Activated CD8-positive, alpha-beta memory T cell treated with anti-CD3 and anti-CD28 coated beads, Interleukin-2, amount 10 ng/mL, durations not matched to agents 7 days and 5 days (primary cell): ENCODE measurements around the gene GPR150. TPM values are rescaled to one million over a fixed set of nuclear protein-coding genes. Genes with fewer than 3 reads are reported as not detected.
A peak's percentile ranks its signal among the peaks of the same experiment; 100 is the strongest.

Source experiments
- ATAC-seq: fragments of 150-1000 bp; cut with Tn5 transposase; one replicate; pipeline ENCODE4 v1.10.0; 2021; ENCODE audit warnings: moderate library complexity
- CTCF ChIA-PET: fragments of 350-600 bp; sonication (Branson Sonifier 250); formaldehyde crosslinking; loops from one replicate; lab custom pipeline; 2021; ENCODE audit warnings: antibody characterized with exemption; lab: Charles Lee
- DNase-seq: peaks from one replicate; pipeline ENCODE4 v3.0.0-alpha.2; 2020
- H3K27ac Mint-ChIP-seq: one replicate; pipeline ENCODE4 v1.8.0; 2021; ENCODE audit warnings: mild to moderate bottlenecking, mixed read lengths
- H3K27me3 Mint-ChIP-seq: one replicate; pipeline ENCODE4 v1.8.0; 2021; ENCODE audit warnings: mixed read lengths
- H3K36me3 Mint-ChIP-seq: one replicate; pipeline ENCODE4 v1.8.0; 2021; ENCODE audit warnings: mild to moderate bottlenecking, mixed read lengths
- H3K4me1 Mint-ChIP-seq: one replicate; pipeline ENCODE4 v1.8.0; 2021; ENCODE audit warnings: mixed read lengths
- H3K4me3 Mint-ChIP-seq: one replicate; pipeline ENCODE4 v1.8.0; 2021; ENCODE audit warnings: mild to moderate bottlenecking, moderate library complexity, mixed read lengths
- H3K9me3 Mint-ChIP-seq: one replicate; pipeline ENCODE4 v1.8.0; 2022; ENCODE audit warnings: low read depth, mixed read lengths
- total RNA-seq, 2 experiments: library from RNA; stranded (reverse); gene quantifications; one replicate each; pipeline ENCODE4 v1.2.3, GENCODE V29; 2021

The GPR150 gene
- total RNA-seq, 2 experiments from 2014 or later: 0.28 to 0.58 TPM

DNA sequence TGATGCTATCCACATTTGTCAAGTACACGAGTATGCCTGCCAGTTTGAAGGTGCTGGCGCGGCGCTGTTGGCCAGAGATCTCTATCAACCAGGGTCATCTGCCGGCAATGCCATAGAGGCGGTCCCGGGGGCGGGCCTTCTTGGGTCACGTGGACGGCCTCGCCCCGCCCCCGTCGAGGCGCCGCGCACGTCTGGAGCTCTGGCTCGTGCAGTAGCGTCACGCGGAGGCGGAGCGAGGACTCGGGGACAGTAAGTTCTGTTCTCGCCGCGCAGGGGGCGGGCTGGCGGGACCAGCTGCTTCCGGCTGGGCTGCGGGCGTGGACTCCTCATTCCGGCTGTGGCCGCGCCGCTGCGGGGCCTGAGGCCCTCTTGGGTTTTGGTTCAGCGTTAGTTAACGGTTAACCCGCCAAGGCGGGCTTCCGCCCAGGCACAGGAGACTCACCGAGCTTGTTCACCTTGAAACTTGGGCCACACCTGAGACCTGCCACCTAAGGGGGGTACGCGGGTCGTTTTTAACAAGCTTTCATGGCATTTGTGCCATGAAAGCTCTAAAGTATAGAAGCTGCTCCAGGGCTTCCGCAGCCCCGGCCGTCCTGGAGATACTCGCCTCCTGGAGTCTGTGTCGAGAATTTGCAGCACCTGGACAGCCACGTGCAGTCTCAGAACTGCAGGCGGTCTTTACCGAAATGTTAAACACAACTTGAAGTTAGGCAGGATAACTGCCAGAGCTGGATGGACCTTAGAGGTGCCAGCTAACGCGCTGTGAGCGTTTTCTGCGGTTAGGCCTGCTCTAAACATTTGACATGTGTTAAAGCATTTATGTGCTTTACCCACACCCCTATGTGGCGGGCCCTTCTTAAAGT is 26.9 kb downstream of the GPR150 start, which contains the start of gene RFESD:
Gene RFESD (plus strand): TSS at position 209 of the 863 bp plus-strand sequence. CDS start 5,495 bp downstream, outside the sequence.
- Mint-ChIP-seq H3K36me3 (peaks cover 4% of the 10 kb centered on the region), H3K27ac (peak within 1 kb of the TSS; percentile 88), H3K4me3 (peak within 1 kb of the TSS; percentile 75), H3K27me3 (no peaks in the 10 kb centered on the region), H3K4me1 (peaks cover 42% of the 10 kb centered on the region), H3K9me3 (no peaks in the 10 kb centered on the region)
- ATAC-seq: peak; percentile 97
- CTCF ChIA-PET: interaction anchor here (0.8 to 5.2 kb wide), 19 partner anchors 9 to 220 kb away, joined by 3 to 46 read pairs (median 4); partner anchors contain the start of genes ARSK and SKIC3
- peak; percentile 98 for DNase-seq

GRCh38 chr5:95647886-95648860 is 28.3 kb downstream of the GPR150 start:
- ATAC-seq (no peak), DNase-seq (no peak)
- Mint-ChIP-seq H3K9me3 (no peaks in the 10 kb centered on the region), H3K4me3 (peak overlapping the region; percentile 10), H3K27me3 (no peaks in the 10 kb centered on the region), H3K36me3 (peaks cover 4% of the 10 kb centered on the region), H3K4me1 (peaks cover 42% of the 10 kb centered on the region), H3K27ac (peak overlapping the region; percentile 32)
- CTCF ChIA-PET: interaction anchor here (0.6 to 1.9 kb wide), 9 partner anchors 17 to 201 kb away, joined by 3 to 12 read pairs (median 5); no protein-coding TSS in a partner anchor

- no peak overlapping the region for H3K27ac Mint-ChIP-seq
- CTCF ChIA-PET: interaction anchor here (0.6 kb wide), 1 partner anchor 106 kb away, joined by 3 read pairs; no protein-coding TSS in a partner anchor
- peaks cover 4% of the 10 kb centered on the region for H3K36me3 Mint-ChIP-seq
- H3K9me3 Mint-ChIP-seq: no peaks in the 10 kb centered on the region
- H3K27me3 Mint-ChIP-seq: no peaks in the 10 kb centered on the region
- H3K4me3 Mint-ChIP-seq: no peak overlapping the region
- no peak for ATAC-seq
- H3K4me1 Mint-ChIP-seq: peaks cover 37% of the 10 kb centered on the region
- DNase-seq: no peak
Observed at GRCh38 chr5:95649274-95649673, 29.4 kb downstream of the GPR150 start.

DNA sequence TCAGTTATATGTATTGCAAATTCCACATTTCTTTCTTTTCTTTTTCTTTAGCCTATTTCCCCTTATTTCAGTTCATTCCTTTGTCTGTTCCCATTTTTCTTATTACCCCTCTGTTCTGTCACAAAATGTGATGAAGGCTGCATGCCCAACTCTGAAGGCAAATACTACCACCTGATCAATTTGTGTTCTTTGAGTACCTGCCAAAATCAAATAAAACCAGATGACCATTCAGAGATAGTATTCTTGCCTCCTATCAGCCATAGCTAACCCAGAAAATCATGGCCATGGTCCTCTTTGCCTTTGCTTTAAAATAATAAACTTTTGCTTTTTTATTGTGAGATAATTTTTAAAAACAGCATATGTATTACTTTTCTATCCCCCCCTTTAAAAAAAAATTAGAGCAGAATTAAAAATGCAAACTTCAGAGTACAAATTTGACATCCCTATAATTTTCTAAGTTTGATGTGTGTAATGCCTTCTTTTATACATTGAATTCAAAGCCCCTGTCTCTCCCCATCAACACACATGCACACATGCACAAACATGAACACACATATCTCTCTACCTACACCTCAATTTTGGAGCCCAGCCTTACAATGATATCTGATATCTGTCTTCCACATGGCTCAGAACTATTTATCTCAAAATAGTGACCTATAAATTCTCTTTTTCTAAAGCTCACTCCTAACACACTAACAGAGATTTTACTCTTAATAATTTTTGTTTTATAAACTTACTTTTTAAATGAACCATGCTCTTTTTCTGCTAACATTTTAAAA is 30.1 kb downstream of the GPR150 start:
- CTCF ChIA-PET: interaction anchor here (0.6 to 0.8 kb wide), 2 partner anchors 9 to 680 kb away, joined by 3 read pairs; no protein-coding TSS in a partner anchor
- H3K9me3 Mint-ChIP-seq: no peaks in the 10 kb centered on the region
- no peak overlapping the region for H3K4me3 Mint-ChIP-seq
- DNase-seq (no peak), ATAC-seq (no peak)
- H3K27ac Mint-ChIP-seq: no peak overlapping the region
- peaks cover 30% of the 10 kb centered on the region for H3K4me1 Mint-ChIP-seq
- H3K27me3 Mint-ChIP-seq: no peaks in the 10 kb centered on the region
- peaks cover 4% of the 10 kb centered on the region for H3K36me3 Mint-ChIP-seq

DNA sequence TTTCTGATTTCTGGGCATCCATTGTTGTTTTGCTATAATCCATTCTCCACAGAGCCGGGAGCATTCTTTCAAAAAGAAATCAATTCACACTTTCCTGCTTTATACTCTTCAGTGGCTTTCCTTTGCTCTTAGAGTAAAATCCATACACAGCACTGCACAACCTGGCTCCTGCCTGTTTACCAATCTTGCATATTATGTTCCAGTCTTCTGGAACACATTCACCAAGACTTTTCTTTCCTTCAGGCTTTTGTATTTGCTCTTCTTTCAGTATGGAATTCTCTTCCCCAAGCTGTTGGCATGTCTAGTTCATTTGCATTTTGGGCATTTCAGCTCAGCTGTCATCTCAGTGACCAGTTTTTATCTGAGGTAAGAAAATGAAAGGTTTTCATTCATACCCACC is 33.0 kb downstream of the GPR150 start:
- H3K36me3 Mint-ChIP-seq: peaks cover 4% of the 10 kb centered on the region
- no peaks in the 10 kb centered on the region for H3K27me3 Mint-ChIP-seq
- no peak overlapping the region for H3K27ac Mint-ChIP-seq
- no peaks in the 10 kb centered on the region for H3K9me3 Mint-ChIP-seq
- DNase-seq (no peak), ATAC-seq (no peak)
- CTCF ChIA-PET: interaction anchor here (0.9 to 1.4 kb wide), 2 partner anchors 12 to 194 kb away, joined by 4 read pairs; no protein-coding TSS in a partner anchor
- H3K4me1 Mint-ChIP-seq: peaks cover 12% of the 10 kb centered on the region
- H3K4me3 Mint-ChIP-seq: no peak overlapping the region

DNA sequence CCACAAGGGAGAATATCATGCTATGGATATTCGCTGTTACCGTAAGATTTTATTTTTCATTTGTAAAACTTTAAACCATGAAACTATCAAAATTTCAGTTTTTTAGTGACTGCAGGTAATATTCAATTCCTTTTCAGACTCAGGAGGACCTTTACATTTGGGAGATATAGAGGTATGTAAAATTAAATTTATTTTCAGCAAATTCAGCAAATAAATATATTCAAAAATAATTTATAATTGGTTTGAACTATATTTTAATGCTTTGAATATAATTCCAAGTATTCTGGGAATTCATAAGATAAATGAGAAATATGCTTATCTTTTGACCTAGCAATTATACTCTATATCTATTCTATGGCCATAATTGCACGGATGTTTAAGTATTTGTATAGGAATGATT is 34.3 kb downstream of the GPR150 start:
- peaks cover 4% of the 10 kb centered on the region for H3K36me3 Mint-ChIP-seq
- ATAC-seq: no peak
- H3K27ac Mint-ChIP-seq: no peak overlapping the region
- no peak overlapping the region for H3K4me3 Mint-ChIP-seq
- no peaks in the 10 kb centered on the region for H3K9me3 Mint-ChIP-seq
- CTCF ChIA-PET: no interaction called here
- peaks cover 5% of the 10 kb centered on the region for H3K4me1 Mint-ChIP-seq
- no peaks in the 10 kb centered on the region for H3K27me3 Mint-ChIP-seq
- no peak for DNase-seq

DNA sequence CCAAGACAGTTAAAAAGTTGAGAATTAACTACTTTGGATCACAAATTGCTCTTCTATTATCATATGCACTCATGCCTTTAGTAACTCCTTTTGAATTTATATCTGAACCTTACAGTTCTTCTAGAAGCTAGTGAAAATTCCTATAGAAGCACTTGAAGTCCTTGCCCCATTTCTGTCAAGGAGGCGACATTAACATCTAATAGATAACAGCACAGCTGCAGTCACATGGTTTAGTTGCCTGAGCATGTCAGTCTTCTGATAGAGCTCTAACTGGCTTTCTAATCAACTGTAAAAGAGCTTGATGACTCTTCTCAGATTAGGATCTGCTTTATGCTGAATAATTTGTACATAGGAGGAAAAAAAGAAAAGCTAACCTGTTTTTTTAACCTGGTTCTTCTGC is 35.7 kb downstream of the GPR150 start:
- Mint-ChIP-seq H3K36me3 (no peaks in the 10 kb centered on the region), H3K4me3 (no peak overlapping the region), H3K27me3 (no peaks in the 10 kb centered on the region), H3K9me3 (no peaks in the 10 kb centered on the region), H3K27ac (no peak overlapping the region), H3K4me1 (no peaks in the 10 kb centered on the region)
- no peak for ATAC-seq
- CTCF ChIA-PET: interaction anchor here (0.7 to 0.9 kb wide), 4 partner anchors 9 to 11 kb away, joined by 3 to 4 read pairs (median 3); partner anchors contain the start of gene RFESD
- DNase-seq: no peak

DNA sequence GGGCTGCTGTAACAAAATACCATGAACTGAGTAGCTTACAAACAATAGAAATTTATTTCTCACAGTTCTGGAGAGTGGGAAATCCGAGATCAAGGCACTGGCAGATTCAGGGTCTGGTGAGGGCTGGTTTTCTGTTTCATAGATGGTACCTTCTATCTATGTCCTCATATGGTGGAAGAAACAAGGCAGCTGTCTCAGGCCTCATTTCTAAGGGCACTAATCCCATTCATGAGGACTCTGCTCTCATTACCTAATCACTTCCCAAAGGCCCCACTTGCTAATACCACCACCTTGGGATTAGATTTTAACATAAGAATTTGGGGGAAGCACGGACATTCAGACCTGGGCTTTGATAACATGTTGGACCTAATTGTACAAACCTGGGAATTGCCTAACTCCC is 40.2 kb downstream of the GPR150 start:
- Mint-ChIP-seq H3K9me3 (no peaks in the 10 kb centered on the region), H3K36me3 (no peaks in the 10 kb centered on the region), H3K4me1 (peaks cover 1% of the 10 kb centered on the region), H3K4me3 (no peak overlapping the region), H3K27me3 (no peaks in the 10 kb centered on the region), H3K27ac (no peak overlapping the region)
- ATAC-seq (no peak), DNase-seq (no peak)
- CTCF ChIA-PET: interaction anchor here (0.7 kb wide), 1 partner anchor 121 kb away, joined by 3 read pairs; no protein-coding TSS in a partner anchor

DNA sequence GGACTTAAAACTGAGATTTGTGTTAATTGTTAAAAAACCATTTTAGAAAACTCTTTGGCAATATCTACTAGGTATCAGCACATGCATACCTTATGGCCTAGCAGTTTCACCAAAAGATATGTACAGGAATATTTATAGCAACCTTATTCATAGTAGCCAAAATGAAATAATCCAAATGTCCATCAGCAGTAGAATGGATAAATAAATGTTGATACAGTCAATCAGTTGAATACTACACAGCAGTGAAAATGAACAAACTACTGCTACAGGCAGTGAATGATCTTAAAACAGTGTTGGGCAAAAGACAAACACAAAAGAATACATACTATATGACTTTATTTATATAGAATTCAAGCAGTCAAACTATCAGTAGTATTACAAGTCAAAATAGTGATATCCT is 43.1 kb downstream of the GPR150 start:
- H3K4me3 Mint-ChIP-seq: no peak overlapping the region
- no peak overlapping the region for H3K27ac Mint-ChIP-seq
- no peaks in the 10 kb centered on the region for H3K9me3 Mint-ChIP-seq
- no peaks in the 10 kb centered on the region for H3K36me3 Mint-ChIP-seq
- H3K27me3 Mint-ChIP-seq: peaks cover 4% of the 10 kb centered on the region
- ATAC-seq (no peak), DNase-seq (no peak)
- CTCF ChIA-PET: interaction anchor here (1.2 to 4.6 kb wide), 6 partner anchors 18 to 193 kb away, joined by 3 to 33 read pairs (median 7); no protein-coding TSS in a partner anchor
- peaks cover 1% of the 10 kb centered on the region for H3K4me1 Mint-ChIP-seq

DNA sequence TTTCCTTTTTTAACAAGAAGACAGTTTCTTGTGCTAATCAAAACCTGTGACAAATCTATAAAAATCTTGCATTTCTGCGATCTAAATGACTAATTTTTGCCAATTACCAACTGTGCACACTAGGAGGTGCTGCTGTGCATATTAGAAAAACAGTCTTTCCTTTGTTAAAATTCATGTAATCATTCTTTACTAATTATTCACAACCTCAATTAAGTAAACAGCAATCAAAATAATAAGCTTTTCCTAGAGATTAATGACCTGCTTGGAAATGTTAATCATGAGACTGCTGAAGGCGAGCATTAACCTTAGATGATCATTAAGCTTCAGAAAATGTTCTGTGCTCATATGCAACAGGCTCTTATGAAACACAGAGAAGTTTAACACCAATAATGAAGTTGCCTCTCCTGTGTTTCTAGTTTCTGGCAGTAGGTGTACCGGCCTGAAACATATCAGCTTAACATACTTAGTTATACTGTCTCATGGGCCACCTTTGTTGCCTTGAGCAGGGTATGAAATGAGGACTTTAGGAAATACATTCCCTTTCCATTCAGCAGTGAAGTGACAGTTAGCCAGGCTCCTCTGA is 44.4 kb downstream of the GPR150 start:
- ATAC-seq (no peak), DNase-seq (no peak)
- CTCF ChIA-PET: interaction anchor here (0.8 to 4.6 kb wide), 23 partner anchors 9 to 197 kb away, joined by 3 to 33 read pairs (median 3); partner anchors contain the start of genes RFESD and RHOBTB3
- no peaks in the 10 kb centered on the region for H3K36me3 Mint-ChIP-seq
- no peaks in the 10 kb centered on the region for H3K9me3 Mint-ChIP-seq
- no peak overlapping the region for H3K27ac Mint-ChIP-seq
- H3K4me3 Mint-ChIP-seq: no peak overlapping the region
- peaks cover 4% of the 10 kb centered on the region for H3K27me3 Mint-ChIP-seq
- peaks cover 1% of the 10 kb centered on the region for H3K4me1 Mint-ChIP-seq

- no peaks in the 10 kb centered on the region for H3K36me3 Mint-ChIP-seq
- CTCF ChIA-PET: interaction anchor here (1.2 to 4.6 kb wide), 2 partner anchors 20 to 114 kb away, joined by 4 to 33 read pairs; partner anchors contain the start of gene RFESD
- ATAC-seq: no peak
- no peak for DNase-seq
- no peak overlapping the region for H3K27ac Mint-ChIP-seq
- peaks cover 1% of the 10 kb centered on the region for H3K4me1 Mint-ChIP-seq
- H3K4me3 Mint-ChIP-seq: no peak overlapping the region
- peaks cover 4% of the 10 kb centered on the region for H3K27me3 Mint-ChIP-seq
- no peaks in the 10 kb centered on the region for H3K9me3 Mint-ChIP-seq
Observed at GRCh38 chr5:95667061-95667618, 47.3 kb downstream of the GPR150 start.
